ENCODE measurements around the gene RSPH6A.

RSPH6A gene

GRCh38 chr19:45848922-45849321 is 33.8 kb upstream of the RSPH6A start:
- peak; percentile 64 for TF ChIP-seq CTCF (IDR thresholded peaks at IDR 0.05; ENCODE audit: low read depth, low read length, missing control alignments)
- H3K27me3 ChIP-seq (replicated peaks) = no peaks in the 10 kb centered on the region
- H3K27ac ChIP-seq = no peak overlapping the region
- in situ Hi-C loops (cut with HindIII; ENCODE audit: low pct_ligation_motif_present, low sequenced_read_pairs) = no loop called here
- no peak overlapping the region for H3K4me3 ChIP-seq (ENCODE audit: low read depth, low read length)
- no peak for DNase-seq
- peaks cover 87% of the 10 kb centered on the region for H3K36me3 ChIP-seq (replicated peaks)

- H3K36me3 ChIP-seq (replicated peaks) = peaks cover 89% of the 10 kb centered on the region
- H3K27me3 ChIP-seq (replicated peaks) = no peaks in the 10 kb centered on the region
- H3K27ac ChIP-seq = no peak overlapping the region
- in situ Hi-C loops (cut with HindIII; ENCODE audit: low pct_ligation_motif_present, low sequenced_read_pairs) = no loop called here
- no peak for TF ChIP-seq CTCF (IDR thresholded peaks at IDR 0.05; ENCODE audit: low read depth, low read length, missing control alignments)
- DNase-seq = no peak
- no peak overlapping the region for H3K4me3 ChIP-seq (ENCODE audit: low read depth, low read length)
Measured at GRCh38 chr19:45847663-45848062, 32.6 kb upstream of the RSPH6A start.

GRCh38 chr19:45842198-45842597 is 27.1 kb upstream of the RSPH6A start:
- peaks cover 69% of the 10 kb centered on the region for H3K36me3 ChIP-seq (replicated peaks)
- no peak overlapping the region for H3K27ac ChIP-seq
- DNase-seq = no peak
- no peaks in the 10 kb centered on the region for H3K27me3 ChIP-seq (replicated peaks)
- in situ Hi-C loops (cut with HindIII; ENCODE audit: low pct_ligation_motif_present, low sequenced_read_pairs) = no loop called here
- no peak overlapping the region for H3K4me3 ChIP-seq (ENCODE audit: low read depth, low read length)
- no peak for TF ChIP-seq CTCF (IDR thresholded peaks at IDR 0.05; ENCODE audit: low read depth, low read length, missing control alignments)

- Histone ChIP-seq H3K4me3 (ENCODE audit: low read depth, low read length) (no peak overlapping the region), H3K27ac (no peak overlapping the region), H3K27me3 (replicated peaks) (no peaks in the 10 kb centered on the region), H3K36me3 (replicated peaks) (peaks cover 77% of the 10 kb centered on the region)
- DNase-seq = no peak
- no peak for TF ChIP-seq CTCF (IDR thresholded peaks at IDR 0.05; ENCODE audit: low read depth, low read length, missing control alignments)
- in situ Hi-C loops (cut with HindIII; ENCODE audit: low pct_ligation_motif_present, low sequenced_read_pairs) = no loop called here
Measured at GRCh38 chr19:45834970-45835369, 19.9 kb upstream of the RSPH6A start.

- in situ Hi-C loops (cut with HindIII; ENCODE audit: low pct_ligation_motif_present, low sequenced_read_pairs) = no loop called here
- no peak for TF ChIP-seq CTCF (IDR thresholded peaks at IDR 0.05; ENCODE audit: low read depth, low read length, missing control alignments)
- no peaks in the 10 kb centered on the region for H3K27me3 ChIP-seq (replicated peaks)
- no peak overlapping the region for H3K4me3 ChIP-seq (ENCODE audit: low read depth, low read length)
- DNase-seq = no peak
- peaks cover 76% of the 10 kb centered on the region for H3K36me3 ChIP-seq (replicated peaks)
- no peak overlapping the region for H3K27ac ChIP-seq
Measured at GRCh38 chr19:45828945-45829344, 13.8 kb upstream of the RSPH6A start.

- in situ Hi-C loops (cut with HindIII; ENCODE audit: low pct_ligation_motif_present, low sequenced_read_pairs) = no loop called here
- H3K36me3 ChIP-seq (replicated peaks) = peaks cover 73% of the 10 kb centered on the region
- H3K27me3 ChIP-seq (replicated peaks) = no peaks in the 10 kb centered on the region
- no peak for DNase-seq
- no peak overlapping the region for H3K4me3 ChIP-seq (ENCODE audit: low read depth, low read length)
- no peak overlapping the region for H3K27ac ChIP-seq
- TF ChIP-seq CTCF (IDR thresholded peaks at IDR 0.05; ENCODE audit: low read depth, low read length, missing control alignments) = no peak
Measured at GRCh38 chr19:45828523-45828922, 13.4 kb upstream of the RSPH6A start.

Data from brain microvascular endothelial cell (primary cell).